Thymus (tissue), 11 donors: ENCODE measurements around the gene COL4A2. TPM values are rescaled to one million over a fixed set of nuclear protein-coding genes. Genes with fewer than 3 reads are reported as not detected.

Experiments used
- DNase-seq, 9 donors: peaks; one replicate each; pipeline ENCODE4 v3.0.0-alpha.2; 2013; ENCODE audit warnings: low spot score in 9 of 9, low read depth in 6 of 9, missing footprints in 1 of 9
- H3K27ac ChIP-seq, 2 donors: one replicate each; pipeline ENCODE4 v1.5.1; 2013; ENCODE audit warnings: control low read depth in 1 of 2, low read depth in 1 of 2, low read length in 1 of 2, mild to moderate bottlenecking in 1 of 2, moderate library complexity in 1 of 2
- H3K27me3 ChIP-seq, 2 donors: one replicate each; pipeline ENCODE4 v1.5.1; 2013; ENCODE audit warnings: low read length in 1 of 2; ENCODE audit not compliant: control insufficient read depth in 2 of 2, insufficient read depth in 1 of 2
- H3K36me3 ChIP-seq, 2 donors: one replicate each; pipeline ENCODE4 v1.5.1; 2013; ENCODE audit warnings: low read length in 1 of 2, mild to moderate bottlenecking in 1 of 2, moderate library complexity in 1 of 2; ENCODE audit not compliant: control insufficient read depth in 2 of 2, insufficient read depth in 2 of 2
- H3K4me1 ChIP-seq, 2 donors: one replicate each; pipeline ENCODE4 v1.5.1; 2013; ENCODE audit warnings: low read length in 2 of 2; ENCODE audit not compliant: control insufficient read depth in 2 of 2, insufficient read depth in 2 of 2
- H3K4me3 ChIP-seq, 2 donors: one replicate each; pipeline ENCODE4 v1.5.1; 2013; ENCODE audit warnings: low read length in 2 of 2, control low read depth in 1 of 2, mild to moderate bottlenecking in 1 of 2
- H3K9me3 ChIP-seq, 2 donors: one replicate each; pipeline ENCODE4 v1.5.1; 2013; ENCODE audit warnings: low read length in 1 of 2, mild to moderate bottlenecking in 1 of 2; ENCODE audit not compliant: control insufficient read depth in 2 of 2, insufficient read depth in 1 of 2
- WGBS: extraction: QIAGEN DNeasy Blood & Tissue Kit; methylation state at CpG from one replicate; pipeline ENCODE4 v1.1.7; 2013; 5-methylcytosine and 5-hydroxymethylcytosine counted together
- polyA plus RNA-seq: library from polyadenylated mRNA; stranded (reverse); fragments of 200-250 nt; gene quantifications from one replicate; pipeline ENCODE4 v1.2.3, GENCODE V29; 2013
- total RNA-seq: library from RNA; stranded (reverse); fragments of 120-200 nt; gene quantifications from one replicate; pipeline ENCODE4 v1.2.4, GENCODE V29; 2013
- donor health status: healthy.

The COL4A2 gene
- total and polyA plus RNA-seq, 2 donors = 47.2 to 63.1 TPM

- no peak overlapping the region for H3K27ac ChIP-seq
- DNase-seq = no peak
- H3K4me1 ChIP-seq = peaks cover 0 to 2% of the 10 kb centered on the region in 2 donors
- H3K9me3 ChIP-seq = no peaks in the 10 kb centered on the region
- H3K4me3 ChIP-seq = no peak overlapping the region
- WGBS = 97% methylated on average over 31 of the region's 31 CpGs
- no peaks in the 10 kb centered on the region for H3K36me3 ChIP-seq
- no peaks in the 10 kb centered on the region for H3K27me3 ChIP-seq
These were observed 204.6 kb downstream of the COL4A2 start for GRCh38 chr13:110511509-110512181.

DNA sequence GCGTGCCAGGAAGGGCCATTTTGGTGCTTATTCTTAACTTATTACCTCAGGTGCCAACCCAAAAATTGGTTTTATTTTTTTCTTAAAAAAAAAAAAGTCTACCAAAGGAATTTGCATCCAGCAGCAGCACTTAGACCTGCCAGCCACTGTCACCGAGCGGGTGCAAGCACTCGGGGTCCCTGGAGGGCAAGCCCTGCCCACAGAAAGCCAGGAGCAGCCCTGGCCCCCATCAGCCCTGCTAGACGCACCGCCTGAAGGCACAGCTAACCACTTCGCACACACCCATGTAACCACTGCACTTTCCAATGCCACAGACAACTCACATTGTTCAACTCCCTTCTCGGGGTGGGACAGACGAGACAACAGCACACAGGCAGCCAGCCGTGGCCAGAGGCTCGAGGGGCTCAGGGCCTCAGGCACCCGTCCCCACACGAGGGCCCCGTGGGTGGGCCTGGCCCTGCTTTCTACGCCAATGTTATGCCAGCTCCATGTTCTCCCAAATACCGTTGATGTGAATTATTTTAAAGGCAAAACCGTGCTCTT lies 205.2 kb downstream of the COL4A2 start:
- peaks cover 0 to 2% of the 10 kb centered on the region in 2 donors for H3K4me1 ChIP-seq
- WGBS = 92% methylated on average over 17 of the region's 17 CpGs
- H3K4me3 ChIP-seq = no peak overlapping the region
- no peaks in the 10 kb centered on the region for H3K9me3 ChIP-seq
- no peak for DNase-seq
- no peaks in the 10 kb centered on the region for H3K27me3 ChIP-seq
- H3K27ac ChIP-seq = no peak overlapping the region
- H3K36me3 ChIP-seq = no peaks in the 10 kb centered on the region

- Histone ChIP-seq H3K27me3 (no peaks in the 10 kb centered on the region), H3K4me1 (no peaks in the 10 kb centered on the region), H3K36me3 (no peaks in the 10 kb centered on the region), H3K4me3 (no peak overlapping the region), H3K27ac (no peak overlapping the region), H3K9me3 (no peaks in the 10 kb centered on the region)
- WGBS = 88% methylated on average over 12 of the region's 12 CpGs
- no peak for DNase-seq
These were observed 209.4 kb downstream of the COL4A2 start for GRCh38 chr13:110516500-110516899.

GRCh38 chr13:110517505-110518225 lies 210.6 kb downstream of the COL4A2 start:
- H3K27me3 ChIP-seq = no peaks in the 10 kb centered on the region
- H3K4me1 ChIP-seq = no peaks in the 10 kb centered on the region
- 76% methylated on average over 7 of the region's 7 CpGs for WGBS
- no peak overlapping the region for H3K27ac ChIP-seq
- no peaks in the 10 kb centered on the region for H3K36me3 ChIP-seq
- DNase-seq = no peak
- no peaks in the 10 kb centered on the region for H3K9me3 ChIP-seq
- no peak overlapping the region for H3K4me3 ChIP-seq

DNA sequence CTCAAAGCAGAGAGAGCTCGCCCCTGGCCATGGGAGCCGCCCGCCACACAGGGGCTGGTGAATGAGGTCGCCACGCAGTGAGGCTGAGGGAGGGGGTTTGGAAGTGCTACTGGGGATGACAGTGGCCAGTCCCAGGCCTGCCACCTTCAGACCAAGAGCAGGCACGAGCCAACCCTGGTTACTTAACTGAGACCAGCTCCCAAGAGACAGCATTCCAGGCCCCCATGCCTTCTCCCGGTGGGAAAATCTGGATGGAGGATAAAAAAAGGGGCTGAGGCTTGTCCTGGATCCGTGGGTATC lies 211.1 kb downstream of the COL4A2 start:
- H3K4me3 ChIP-seq = no peak overlapping the region
- no peak overlapping the region for H3K27ac ChIP-seq
- peaks cover 0 to 1% of the 10 kb centered on the region in 2 donors for H3K4me1 ChIP-seq
- 92% methylated on average over 8 of the region's 8 CpGs for WGBS
- no peaks in the 10 kb centered on the region for H3K36me3 ChIP-seq
- H3K27me3 ChIP-seq = no peaks in the 10 kb centered on the region
- H3K9me3 ChIP-seq = no peaks in the 10 kb centered on the region
- no peak for DNase-seq

DNA sequence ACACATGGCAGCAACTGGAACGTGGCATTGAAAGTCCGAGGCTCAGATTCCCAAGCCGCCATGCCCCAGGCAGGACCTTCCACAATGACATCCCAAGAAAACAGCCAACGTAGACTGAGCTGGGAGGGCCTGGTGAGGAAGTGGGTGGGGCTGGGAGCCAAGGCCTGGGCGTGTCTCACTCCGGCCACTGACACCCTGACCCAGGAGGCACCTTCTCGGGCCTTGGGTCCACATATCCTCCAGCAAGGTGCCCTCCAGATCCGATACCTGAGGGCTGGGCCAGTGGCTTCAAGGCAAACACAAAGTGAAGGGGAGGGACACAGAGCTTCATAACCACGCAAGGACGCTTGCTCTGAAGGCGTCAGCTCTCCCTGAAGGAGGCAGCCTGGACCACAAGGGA lies 211.5 kb downstream of the COL4A2 start:
- no peak for DNase-seq
- no peaks in the 10 kb centered on the region for H3K27me3 ChIP-seq
- H3K4me3 ChIP-seq = no peak overlapping the region
- WGBS = 95% methylated on average over 11 of the region's 11 CpGs
- H3K4me1 ChIP-seq = peaks cover 0 to 5% of the 10 kb centered on the region in 2 donors
- no peaks in the 10 kb centered on the region for H3K36me3 ChIP-seq
- H3K27ac ChIP-seq = no peak overlapping the region
- no peaks in the 10 kb centered on the region for H3K9me3 ChIP-seq

DNA sequence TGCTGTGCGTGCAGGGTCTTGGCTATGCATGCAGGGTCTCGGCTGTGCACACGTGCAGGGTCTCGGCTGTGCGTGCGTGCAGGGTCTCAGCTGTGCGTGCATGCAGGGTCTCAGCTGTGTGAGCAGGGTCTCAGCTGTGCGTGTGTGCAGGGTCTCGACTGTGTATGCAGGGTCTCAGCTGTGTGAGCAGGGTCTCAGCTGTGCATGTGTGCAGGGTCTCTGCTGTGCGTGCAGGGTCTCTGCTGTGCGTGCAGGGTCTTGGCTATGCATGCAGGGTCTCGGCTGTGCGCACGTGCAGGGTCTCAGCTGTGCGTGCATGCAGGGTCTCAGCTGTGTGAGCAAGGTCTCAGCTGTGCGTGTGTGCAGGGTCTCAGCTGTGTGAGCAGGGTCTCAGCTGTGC lies 212.0 kb downstream of the COL4A2 start:
- Histone ChIP-seq H3K27me3 (no peaks in the 10 kb centered on the region), H3K4me1 (peaks cover 0 to 6% of the 10 kb centered on the region in 2 donors), H3K36me3 (no peaks in the 10 kb centered on the region), H3K4me3 (no peak overlapping the region), H3K9me3 (no peaks in the 10 kb centered on the region), H3K27ac (no peak overlapping the region)
- WGBS = 99% methylated on average over 16 of the region's 16 CpGs
- no peak for DNase-seq

DNA sequence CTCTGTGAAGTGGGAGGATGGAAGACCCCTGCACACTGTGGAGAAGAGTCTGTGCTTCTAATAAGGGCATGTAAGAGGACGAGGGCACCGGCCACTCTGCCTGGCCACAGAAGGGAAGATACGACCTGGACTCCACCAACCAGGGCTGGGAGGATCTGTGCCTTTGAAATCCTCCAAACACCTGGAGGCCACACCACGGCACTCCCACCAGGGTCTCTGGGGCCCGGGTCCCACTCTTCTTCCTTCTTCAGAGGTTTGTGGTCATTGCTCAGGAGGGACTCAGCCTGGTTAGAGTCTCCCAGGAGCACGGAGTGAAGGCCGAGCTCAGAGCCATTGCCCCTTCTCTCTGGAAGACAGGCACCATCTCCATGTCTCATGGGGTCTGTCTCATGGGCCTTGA lies 212.4 kb downstream of the COL4A2 start:
- H3K9me3 ChIP-seq = peaks cover 0 to 2% of the 10 kb centered on the region in 2 donors
- peaks cover 2 to 10% of the 10 kb centered on the region in 2 donors for H3K4me1 ChIP-seq
- 87% methylated on average over 7 of the region's 7 CpGs for WGBS
- no peaks in the 10 kb centered on the region for H3K27me3 ChIP-seq
- no peak overlapping the region for H3K27ac ChIP-seq
- no peak for DNase-seq
- H3K4me3 ChIP-seq = no peak overlapping the region
- H3K36me3 ChIP-seq = no peaks in the 10 kb centered on the region

DNA sequence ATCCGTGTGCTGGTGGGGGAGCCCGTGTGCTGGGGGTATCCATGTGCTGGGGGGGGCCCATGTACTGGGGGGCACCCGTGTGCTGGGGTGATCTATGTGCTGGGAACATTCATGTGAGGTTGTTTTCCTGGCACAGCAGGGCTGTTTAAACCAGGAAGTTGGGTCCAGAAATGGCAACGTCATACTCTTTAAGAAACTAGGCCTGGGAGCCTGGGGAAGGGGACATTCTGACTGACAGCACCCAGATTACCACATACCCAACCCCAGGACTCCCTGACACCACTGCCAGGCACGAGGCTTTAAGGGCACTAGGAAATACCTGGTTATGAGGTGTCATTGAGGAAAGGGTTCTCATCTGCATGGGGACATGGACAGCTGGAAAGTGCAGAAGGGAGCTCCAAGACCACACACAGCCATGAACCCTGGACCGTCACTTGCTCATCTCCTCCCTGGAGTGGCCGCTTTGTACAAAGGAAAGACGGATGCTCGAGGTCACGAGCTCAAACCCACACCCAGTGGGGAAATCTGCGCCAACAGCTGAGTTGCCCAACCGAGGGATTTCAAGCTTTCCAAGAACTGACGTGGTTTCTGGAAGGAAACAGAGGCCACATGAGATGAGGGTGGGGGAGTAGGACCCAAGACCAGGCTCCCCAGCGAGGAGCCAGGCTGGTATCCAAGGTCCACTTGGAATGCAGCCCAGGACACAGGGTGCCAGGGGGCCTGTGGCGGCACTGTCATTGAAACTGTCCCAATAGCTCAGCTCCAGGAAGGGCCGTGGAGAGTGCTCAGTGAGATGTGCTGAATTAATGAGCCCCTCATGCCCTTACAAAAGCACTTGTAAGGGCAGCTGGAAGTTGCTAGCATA lies 213.6 kb downstream of the COL4A2 start:
- 54% methylated on average over 16 of the region's 16 CpGs for WGBS
- Histone ChIP-seq H3K9me3 (peaks cover 0 to 13% of the 10 kb centered on the region in 2 donors), H3K27me3 (peaks cover 0 to 1% of the 10 kb centered on the region in 2 donors), H3K4me1 (peaks cover 3 to 17% of the 10 kb centered on the region in 2 donors), H3K4me3 (no peak overlapping the region), H3K36me3 (no peaks in the 10 kb centered on the region), H3K27ac (no peak overlapping the region)
- DNase-seq = peak in 1 of 9 donors; percentile 13
